NCI-H1436 (cell line): Measurements from ENCODE around the gene TRAPPC10.
"Not testable (repeated sequence)": the region's sequence is repeated elsewhere in the genome, so short reads cannot be mapped to it uniquely, and the experiment has no call there.

ENCODE experiments used
- DNase-seq: peaks from one replicate; lab custom pipeline; 2025; lab: John Stamatoyannopoulos, UW

Gene TRAPPC10

DNA sequence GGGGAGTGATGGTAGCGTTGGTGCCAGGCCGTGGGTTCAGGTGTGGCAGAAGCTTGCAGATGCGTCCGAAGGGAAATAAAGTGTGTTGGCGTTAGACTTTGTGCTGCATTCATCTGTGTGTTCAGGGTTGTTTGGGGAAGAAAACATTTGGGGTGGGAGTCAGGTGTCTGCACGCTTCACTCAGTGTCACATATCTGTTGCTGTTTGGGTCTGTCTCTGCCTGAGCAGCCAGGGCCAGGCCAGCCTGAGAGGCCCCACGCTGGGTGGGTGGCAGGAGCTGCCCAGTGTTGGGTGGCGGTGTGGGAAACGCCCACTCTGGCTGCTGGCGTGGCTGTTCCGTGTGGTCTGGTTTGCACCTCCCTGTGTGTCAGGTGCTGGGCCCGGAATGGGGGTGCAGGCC, 133.5 kb downstream of the TRAPPC10 start:
- DNase-seq, result not testable (repeated sequence)

DNA sequence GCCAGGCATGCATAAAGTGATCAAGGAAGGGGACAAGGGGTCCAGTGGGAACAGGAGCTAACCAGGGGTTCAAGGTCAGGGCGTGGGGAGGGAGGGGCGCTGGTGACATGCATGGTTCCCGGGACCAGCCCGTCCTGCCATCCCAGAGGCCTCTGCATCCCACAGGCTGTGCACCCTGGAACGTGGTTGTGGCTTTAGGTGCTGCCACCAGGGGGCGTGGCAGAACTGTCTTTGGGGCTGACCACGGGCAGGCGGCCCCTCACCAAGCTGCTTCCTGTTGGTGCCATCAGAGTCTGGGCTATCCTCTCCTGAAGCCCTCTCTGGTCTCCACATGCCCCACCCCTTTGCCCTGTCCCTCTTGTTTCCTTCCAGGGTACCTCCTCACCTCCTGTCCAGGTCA, 135.0 kb downstream of the TRAPPC10 start:
- not testable (repeated sequence) for DNase-seq

DNA sequence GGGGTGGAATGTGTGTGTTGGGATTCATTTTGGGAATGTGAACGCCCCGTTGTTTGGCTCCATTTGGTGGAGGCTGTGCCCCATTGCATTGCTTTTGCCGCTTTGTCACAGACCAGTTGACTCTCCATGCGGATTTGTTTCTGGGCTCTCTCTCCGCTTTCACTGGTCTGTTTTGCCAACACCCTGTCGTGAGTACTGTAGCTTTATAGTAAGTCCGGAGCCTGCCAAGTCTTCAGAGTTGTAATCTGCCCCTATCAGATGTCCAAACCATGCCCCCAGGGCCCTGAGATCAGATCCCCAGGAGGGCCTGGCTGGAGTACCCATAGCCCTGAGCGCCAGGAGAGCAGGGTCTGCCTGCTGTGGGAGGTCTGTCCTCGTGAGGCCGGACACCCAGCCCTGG, 138.1 kb downstream of the TRAPPC10 start:
- DNase-seq, result not testable (repeated sequence)

DNA sequence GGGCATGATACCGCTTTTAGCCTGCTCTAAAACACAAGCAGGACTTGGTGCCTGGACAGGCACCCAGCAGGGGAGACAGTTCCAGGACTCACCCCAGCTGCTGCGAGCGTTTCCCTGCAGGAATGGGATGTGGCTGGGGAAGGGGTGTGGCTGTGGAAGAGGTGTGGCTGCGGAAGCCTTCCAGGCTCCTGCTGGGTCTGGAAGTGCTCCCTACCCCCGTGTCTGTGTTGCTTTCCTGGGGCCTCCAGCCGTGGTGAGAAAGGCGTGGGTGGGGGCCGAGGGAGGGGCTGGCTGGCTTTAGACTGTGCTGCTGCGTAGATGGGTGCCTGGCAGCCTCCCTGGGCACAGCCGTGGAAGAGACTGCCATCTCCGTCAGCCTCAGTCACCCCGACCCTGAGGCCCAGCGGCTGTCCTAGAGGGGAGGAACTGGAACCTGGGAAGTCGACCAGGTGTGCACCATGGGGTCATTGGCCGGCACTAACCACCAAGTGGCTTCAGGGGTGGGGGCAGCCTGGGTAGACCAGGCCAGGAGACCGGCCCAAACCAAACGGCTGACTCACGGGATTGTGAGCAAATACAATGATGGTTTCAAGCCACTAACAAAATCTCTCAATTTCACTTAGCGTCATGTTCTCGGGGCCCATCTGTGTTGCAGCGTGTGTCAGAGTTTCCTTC, 141.2 kb downstream of the TRAPPC10 start:
- not testable (repeated sequence) for DNase-seq

DNA sequence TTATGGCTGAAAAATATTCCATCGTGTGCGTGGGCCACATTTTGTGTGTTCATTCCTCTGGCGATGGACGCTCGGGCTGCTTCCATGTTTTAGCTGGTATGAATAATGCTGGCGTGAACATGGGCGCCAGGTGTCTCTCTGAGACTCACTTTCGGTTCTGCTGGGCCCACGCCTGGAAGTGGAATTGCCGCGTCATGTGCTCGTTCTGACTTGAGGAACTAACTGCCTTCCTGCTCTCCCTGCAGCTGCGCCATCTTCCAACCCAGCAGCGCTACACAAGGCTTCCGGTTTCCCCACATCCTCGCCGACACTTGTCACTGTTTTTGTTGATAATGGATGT, 141.8 kb downstream of the TRAPPC10 start:
- DNase-seq, result not testable (repeated sequence)

DNA sequence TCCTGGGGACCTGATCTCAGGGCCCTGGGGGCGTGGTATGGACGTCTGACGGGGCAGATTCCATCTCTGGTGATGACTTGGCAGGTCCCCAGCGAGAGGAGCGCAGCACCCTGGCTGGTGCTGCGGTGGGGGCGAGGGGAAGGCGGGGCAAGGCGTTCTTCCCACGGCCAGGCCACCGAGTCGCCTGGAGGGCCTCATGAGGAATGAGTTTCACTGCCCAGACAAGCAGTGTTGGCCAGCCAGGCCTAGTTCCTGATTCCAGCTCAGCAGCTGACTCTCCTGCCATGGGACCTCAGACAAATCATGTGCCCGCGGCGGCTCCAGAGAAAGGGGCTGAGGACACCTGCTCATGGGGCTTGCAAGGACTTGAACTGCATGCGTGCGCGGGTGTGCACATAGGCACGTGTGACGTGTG, 142.7 kb downstream of the TRAPPC10 start:
- DNase-seq, result not testable (repeated sequence)

DNA sequence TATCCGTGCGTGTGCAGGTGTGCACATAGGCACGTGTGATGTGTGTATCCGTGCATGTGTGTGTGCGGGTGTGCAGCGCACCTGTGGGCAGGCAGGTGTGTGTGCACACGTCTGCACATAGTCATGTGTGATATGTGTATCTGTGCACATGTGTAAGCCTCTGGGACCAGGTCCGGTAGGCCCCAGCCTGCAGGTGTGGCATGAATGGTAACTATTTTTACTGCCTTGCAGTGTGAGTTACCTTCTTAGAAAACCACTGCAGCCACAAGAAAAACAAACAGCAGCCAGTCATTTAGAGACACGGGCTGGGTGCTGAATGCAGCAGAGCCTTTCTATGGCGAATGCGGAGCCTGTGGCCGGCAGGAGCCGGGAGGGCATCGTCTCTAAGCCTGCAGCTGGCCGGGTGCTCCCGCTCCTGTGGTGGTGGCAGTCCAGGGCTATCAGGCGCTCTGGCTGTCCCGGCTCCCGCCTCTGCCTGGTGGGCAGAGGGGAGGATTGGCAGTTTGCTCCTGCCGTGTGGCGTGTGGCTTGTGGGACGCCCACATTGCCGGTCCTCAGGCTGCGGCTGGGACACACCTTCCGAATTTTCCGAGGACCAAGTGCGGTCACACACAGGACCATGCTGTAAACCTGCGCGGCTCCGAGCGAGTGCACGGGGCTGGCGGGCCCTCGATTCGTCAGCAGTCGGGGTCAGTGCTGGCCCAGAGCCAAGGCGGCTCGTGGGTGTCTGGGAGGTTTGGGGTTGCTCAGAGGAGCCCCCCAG, 143.3 kb downstream of the TRAPPC10 start:
- DNase-seq, result not testable (repeated sequence)

DNA sequence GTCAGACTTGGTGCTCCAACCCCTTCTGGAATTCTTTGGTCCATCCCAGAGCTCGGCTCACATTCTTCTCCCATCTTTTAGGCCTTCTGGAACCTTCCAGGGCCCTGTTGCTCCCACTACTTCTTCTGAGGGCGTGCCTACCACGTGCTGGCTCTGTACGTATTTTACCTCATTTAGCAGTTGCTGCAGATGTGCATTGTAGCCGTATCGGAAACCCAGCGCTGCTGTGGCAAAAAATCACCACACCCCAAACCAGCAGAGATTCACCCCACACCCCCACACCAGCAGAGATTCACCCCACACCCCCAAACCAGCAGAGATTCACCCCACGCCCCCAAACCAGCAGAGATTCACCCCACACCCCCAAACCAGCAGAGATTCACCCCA, 143.9 kb downstream of the TRAPPC10 start:
- DNase-seq, result not testable (repeated sequence)
